ENCODE measurements around the gene AHRR.
"Not testable (repeated sequence)": the region's sequence is repeated elsewhere in the genome, so short reads cannot be mapped to it uniquely, and the experiment has no call there.

Gene AHRR

GRCh38 chr5:395921-396530, 74.5 kb downstream of the AHRR start:
- FAIRE-seq (no peak), DNase-seq (ENCODE audit: insufficient read length, low spot score) (no peak)
- no peak for TF ChIP-seq POLR2A (IDR thresholded peaks at IDR 0.05; ENCODE audit: low read depth, low read length)

GRCh38 chr5:396531-396961, 75.0 kb downstream of the AHRR start:
- no peak for TF ChIP-seq POLR2A (IDR thresholded peaks at IDR 0.05; ENCODE audit: low read depth, low read length)
- DNase-seq (ENCODE audit: insufficient read length, low spot score): no peak
- no peak for FAIRE-seq

GRCh38 chr5:398141-398474, 76.6 kb downstream of the AHRR start:
- FAIRE-seq; DNase-seq (ENCODE audit: insufficient read length, low spot score): not testable (repeated sequence)

- FAIRE-seq: no peak
- DNase-seq (ENCODE audit: insufficient read length, low spot score): no peak
- no peak for TF ChIP-seq POLR2A (IDR thresholded peaks at IDR 0.05; ENCODE audit: low read depth, low read length)
Observed at GRCh38 chr5:398475-399295, 77.2 kb downstream of the AHRR start.

GRCh38 chr5:399296-400281, 78.1 kb downstream of the AHRR start:
- no peak for FAIRE-seq
- no peak for DNase-seq (ENCODE audit: insufficient read length, low spot score)

GRCh38 chr5:400282-401145, 79.0 kb downstream of the AHRR start:
- TF ChIP-seq POLR2A (IDR thresholded peaks at IDR 0.05; ENCODE audit: low read depth, low read length): no peak
- DNase-seq (ENCODE audit: insufficient read length, low spot score) (no peak), FAIRE-seq (no peak)

More at GRCh38 chr5:399296-400281, 78.1 kb downstream of the AHRR start:
- TF ChIP-seq POLR2A (IDR thresholded peaks at IDR 0.05; ENCODE audit: low read depth, low read length): no peak

GRCh38 chr5:401146-402034, 79.9 kb downstream of the AHRR start:
- DNase-seq (ENCODE audit: insufficient read length, low spot score) (no peak), FAIRE-seq (no peak)
- no peak for TF ChIP-seq POLR2A (IDR thresholded peaks at IDR 0.05; ENCODE audit: low read depth, low read length)

- DNase-seq (ENCODE audit: insufficient read length, low spot score); FAIRE-seq: not testable (repeated sequence)
Observed at GRCh38 chr5:402219-402614, 80.7 kb downstream of the AHRR start.

GRCh38 chr5:402615-403359, 81.3 kb downstream of the AHRR start:
- no peak for FAIRE-seq
- DNase-seq (ENCODE audit: insufficient read length, low spot score): no peak
- TF ChIP-seq POLR2A (IDR thresholded peaks at IDR 0.05; ENCODE audit: low read depth, low read length): no peak

GRCh38 chr5:403995-404394, 82.5 kb downstream of the AHRR start:
- DNase-seq (ENCODE audit: insufficient read length, low spot score): no peak
- FAIRE-seq: no peak
- TF ChIP-seq POLR2A (IDR thresholded peaks at IDR 0.05; ENCODE audit: low read depth, low read length): no peak

- TF ChIP-seq POLR2A (IDR thresholded peaks at IDR 0.05; ENCODE audit: low read depth, low read length): no peak
- no peak for FAIRE-seq
- DNase-seq (ENCODE audit: insufficient read length, low spot score): no peak
Observed at GRCh38 chr5:404666-405241, 83.2 kb downstream of the AHRR start.
